Left hindlimb (tissue), 1 donor: ENCODE data around the gene KRT26.
"Not testable (repeated sequence)": the region's sequence is repeated elsewhere in the genome, so short reads cannot be mapped to it uniquely, and the experiment has no call there.

Experiments
- DNase-seq: peaks from one replicate; pipeline ENCODE4 v3.0.0-alpha.2; 2018

Gene KRT26

GRCh38 chr17:40794466-40794865 is 22.5 kb upstream of the KRT26 start:
- DNase-seq, result no peak

- no peak for DNase-seq
These were observed 21.8 kb upstream of the KRT26 start for GRCh38 chr17:40793832-40794231.

GRCh38 chr17:40791787-40792436 is 19.9 kb upstream of the KRT26 start:
- no peak for DNase-seq

GRCh38 chr17:40791111-40791510 is 19.1 kb upstream of the KRT26 start:
- no peak for DNase-seq

- DNase-seq, result no peak
These were observed 10.4 kb upstream of the KRT26 start, which contains the start of gene KRT27 for GRCh38 chr17:40782450-40782849. Gene KRT27 (minus strand): TSS chr17:40782550. CDS start chr17:40782493, 57 bp downstream.

- DNase-seq, result no peak
These were observed 7.3 kb upstream of the KRT26 start for GRCh38 chr17:40779181-40779909.

- DNase-seq, result no peak
These were observed 6.5 kb upstream of the KRT26 start for GRCh38 chr17:40778461-40778860.

GRCh38 chr17:40777971-40778370 is 6.0 kb upstream of the KRT26 start:
- DNase-seq, result no peak

- no peak for DNase-seq
These were observed 5.5 kb upstream of the KRT26 start for GRCh38 chr17:40777459-40777858.

- peak; percentile 36 for DNase-seq
These were observed 3.9 kb upstream of the KRT26 start for GRCh38 chr17:40775945-40776344.

GRCh38 chr17:40765657-40766056 is 6.3 kb downstream of the KRT26 start:
- DNase-seq, result no peak

- no peak for DNase-seq
These were observed 8.2 kb downstream of the KRT26 start for GRCh38 chr17:40763752-40764151.

GRCh38 chr17:40760105-40761016 is 11.6 kb downstream of the KRT26 start:
- no peak for DNase-seq

GRCh38 chr17:40755231-40755630 is 16.8 kb downstream of the KRT26 start, which contains the start of gene KRT25:
Gene KRT25 (minus strand): TSS chr17:40755331. CDS start chr17:40755271, 60 bp downstream.
- no peak for DNase-seq

GRCh38 chr17:40753804-40754203 is 18.2 kb downstream of the KRT26 start:
- DNase-seq, result no peak

GRCh38 chr17:40751065-40751464 is 20.9 kb downstream of the KRT26 start:
- no peak for DNase-seq

- DNase-seq, result no peak
These were observed 21.6 kb downstream of the KRT26 start for GRCh38 chr17:40750391-40750790.

- DNase-seq, result not testable (repeated sequence)
These were observed 23.3 kb downstream of the KRT26 start for GRCh38 chr17:40748666-40749065.

GRCh38 chr17:40738553-40738952 is 33.4 kb downstream of the KRT26 start:
- DNase-seq, result no peak

- no peak for DNase-seq
These were observed 37.0 kb downstream of the KRT26 start for GRCh38 chr17:40735016-40735415.

GRCh38 chr17:40734018-40734417 is 38.0 kb downstream of the KRT26 start:
- DNase-seq, result no peak

GRCh38 chr17:40730970-40731369 is 41.0 kb downstream of the KRT26 start:
- no peak for DNase-seq
